HG03025 (cell line): Measurements from ENCODE around the gene CLC.

Experiments
- ATAC-seq: cut with Tn5 transposase; IDR thresholded peaks from one replicate; pipeline ENCODE4 v1.9.1; 2021; ENCODE audit warnings: mild to moderate bottlenecking, moderate library complexity; ENCODE audit not compliant: unreplicated experiment, low FRiP score

Gene CLC

GRCh38 chr19:39681416-39681815, 56.4 kb downstream of the CLC start:
- no peak for ATAC-seq
